ENCODE results near the gene CORO2A.

DNA sequence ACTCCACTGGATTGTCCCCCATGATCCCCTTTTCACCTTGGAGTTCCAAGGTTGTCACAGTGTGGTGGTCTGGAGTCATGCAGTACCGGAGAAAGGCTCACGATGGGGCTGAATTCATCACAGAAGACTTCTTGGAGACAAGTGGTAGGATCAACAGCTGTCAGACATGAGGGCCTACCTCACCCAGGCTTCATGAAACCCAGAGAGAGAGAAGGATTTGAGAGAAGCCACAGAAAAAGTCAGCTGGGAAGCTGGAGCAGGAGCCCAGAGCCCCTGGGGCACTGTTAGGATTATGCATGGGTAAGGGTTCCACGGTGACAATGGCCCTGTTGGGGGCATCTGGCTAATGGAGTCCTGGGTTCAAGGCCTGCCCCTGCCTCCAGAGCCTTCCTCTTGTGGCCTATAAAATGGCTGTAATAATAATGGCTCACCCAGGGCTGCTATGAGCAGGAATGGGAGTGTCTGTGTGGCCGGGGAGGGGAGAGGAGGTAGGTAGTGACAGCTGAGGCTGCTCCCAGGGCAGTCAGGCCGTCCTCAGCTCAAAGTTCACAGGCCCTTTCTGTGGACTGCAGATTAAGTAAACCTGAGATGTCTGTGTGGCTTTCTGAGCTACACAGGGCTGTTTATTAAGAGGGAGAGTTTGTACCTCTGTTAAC, 74.3 kb downstream of the CORO2A start:
- TF ChIP-seq, protein P1, sequence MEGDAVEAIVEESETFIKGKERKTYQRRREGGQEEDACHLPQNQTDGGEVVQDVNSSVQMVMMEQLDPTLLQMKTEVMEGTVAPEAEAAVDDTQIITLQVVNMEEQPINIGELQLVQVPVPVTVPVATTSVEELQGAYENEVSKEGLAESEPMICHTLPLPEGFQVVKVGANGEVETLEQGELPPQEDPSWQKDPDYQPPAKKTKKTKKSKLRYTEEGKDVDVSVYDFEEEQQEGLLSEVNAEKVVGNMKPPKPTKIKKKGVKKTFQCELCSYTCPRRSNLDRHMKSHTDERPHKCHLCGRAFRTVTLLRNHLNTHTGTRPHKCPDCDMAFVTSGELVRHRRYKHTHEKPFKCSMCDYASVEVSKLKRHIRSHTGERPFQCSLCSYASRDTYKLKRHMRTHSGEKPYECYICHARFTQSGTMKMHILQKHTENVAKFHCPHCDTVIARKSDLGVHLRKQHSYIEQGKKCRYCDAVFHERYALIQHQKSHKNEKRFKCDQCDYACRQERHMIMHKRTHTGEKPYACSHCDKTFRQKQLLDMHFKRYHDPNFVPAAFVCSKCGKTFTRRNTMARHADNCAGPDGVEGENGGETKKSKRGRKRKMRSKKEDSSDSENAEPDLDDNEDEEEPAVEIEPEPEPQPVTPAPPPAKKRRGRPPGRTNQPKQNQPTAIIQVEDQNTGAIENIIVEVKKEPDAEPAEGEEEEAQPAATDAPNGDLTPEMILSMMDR (IDR thresholded peaks at IDR 0.05): no peak
- TF ChIP-seq POLR2A (IDR thresholded peaks at IDR 0.05): no peak
